Neutrophil (primary cell): ENCODE data around the gene SDCBP2.

ENCODE experiments used
- H3K27ac ChIP-seq: fragments of 200-600 bp; sonication (generic); 2 replicates; pipeline ENCODE4 v1.5.1; 2016; ENCODE audit warnings: mild to moderate bottlenecking, moderate library complexity
- H3K27me3 ChIP-seq: fragments of 200-600 bp; sonication (generic); 2 replicates; pipeline ENCODE4 v1.6.0; 2016; ENCODE audit warnings: mild to moderate bottlenecking
- H3K36me3 ChIP-seq: fragments of 200-600 bp; sonication (generic); 2 replicates; pipeline ENCODE4 v1.5.1; 2017
- H3K4me1 ChIP-seq, 2 experiments: fragments of 200-600 bp in 1 of 2; sonication (generic) in 1 of 2; 1 replicate in 1 of 2; 2 replicates in 1 of 2; pipeline versions ENCODE4 v1.5.1 to v1.6.1; 2013 to 2016; ENCODE audit warnings: low read depth in 1 of 2, low read length in 1 of 2, mild to moderate bottlenecking in 1 of 2, moderate library complexity in 1 of 2; ENCODE audit not compliant: control insufficient read depth in 1 of 2, insufficient read depth in 1 of 2
- H3K4me3 ChIP-seq, 2 experiments: fragments of 200-600 bp in 1 of 2; sonication (generic) in 1 of 2; 1 replicate in 1 of 2; 2 replicates in 1 of 2; pipeline ENCODE4 v1.5.1; 2013 to 2016; ENCODE audit warnings: low read depth in 1 of 2, low read length in 1 of 2, mild to moderate bottlenecking in 1 of 2, moderate library complexity in 1 of 2
- H3K9me3 ChIP-seq: fragments of 200-600 bp; sonication (generic); 2 replicates; pipeline ENCODE4 v1.5.1; 2016
- CTCF ChIP-seq: fragments of 200-600 bp; sonication (generic); IDR thresholded peaks from 2 replicates; pipeline ENCODE4 v1.5.1; 2016; ENCODE audit warnings: antibody characterized with exemption

SDCBP2 gene

GRCh38 chr20:1265226-1265915 lies 63.6 kb downstream of the SDCBP2 start:
- no peak overlapping the region for H3K27ac ChIP-seq
- H3K4me3 ChIP-seq, result no peak overlapping the region
- peaks cover 0 to 4% of the 10 kb centered on the region in 2 experiments for H3K4me1 ChIP-seq

DNA sequence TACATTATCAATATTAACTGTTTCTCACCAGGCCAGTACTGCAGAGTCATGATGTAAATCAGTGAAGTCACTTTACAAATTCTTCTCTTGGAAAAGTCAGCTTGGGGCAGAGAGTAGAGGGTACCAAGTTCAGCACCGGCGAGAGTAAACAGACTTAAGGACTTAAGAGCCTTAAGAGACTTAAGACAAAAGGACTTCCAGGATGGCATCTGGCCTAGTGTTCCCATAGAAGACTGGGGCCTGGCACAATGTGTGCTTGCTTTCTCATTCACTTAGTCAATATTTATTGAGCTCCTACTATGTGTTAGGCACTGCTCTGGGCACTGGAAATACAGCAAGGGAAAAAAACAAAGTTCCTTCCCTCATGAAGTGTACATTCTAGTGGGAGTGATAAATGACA lies 64.2 kb downstream of the SDCBP2 start:
- Histone ChIP-seq H3K27me3 (peaks cover 94% of the 10 kb centered on the region), H3K36me3 (no peaks in the 10 kb centered on the region), H3K4me3 (no peak overlapping the region), H3K9me3 (no peaks in the 10 kb centered on the region), H3K4me1 (peaks cover 0 to 4% of the 10 kb centered on the region in 2 experiments), H3K27ac (no peak overlapping the region)
- TF ChIP-seq CTCF, result no peak

More at GRCh38 chr20:1265226-1265915, 63.6 kb downstream of the SDCBP2 start:
- H3K27me3 ChIP-seq, result peaks cover 88% of the 10 kb centered on the region
- H3K9me3 ChIP-seq, result no peaks in the 10 kb centered on the region
- H3K36me3 ChIP-seq, result no peaks in the 10 kb centered on the region
- TF ChIP-seq CTCF, result no peak

- no peak for TF ChIP-seq CTCF
- Histone ChIP-seq H3K27me3 (peaks cover 91% of the 10 kb centered on the region), H3K27ac (no peak overlapping the region), H3K36me3 (no peaks in the 10 kb centered on the region), H3K4me1 (peaks cover 0 to 4% of the 10 kb centered on the region in 2 experiments), H3K9me3 (no peaks in the 10 kb centered on the region), H3K4me3 (no peak overlapping the region)
Observed at GRCh38 chr20:1263853-1264252, 65.1 kb downstream of the SDCBP2 start.
